ENCODE data around the gene ATRIP.

Gene ATRIP

GRCh38 chr3:48410205-48411040, 36.1 kb upstream of the ATRIP start:
- DNase-seq: no peak

GRCh38 chr3:48411041-48411588, 35.4 kb upstream of the ATRIP start:
- no peak for DNase-seq

DNA sequence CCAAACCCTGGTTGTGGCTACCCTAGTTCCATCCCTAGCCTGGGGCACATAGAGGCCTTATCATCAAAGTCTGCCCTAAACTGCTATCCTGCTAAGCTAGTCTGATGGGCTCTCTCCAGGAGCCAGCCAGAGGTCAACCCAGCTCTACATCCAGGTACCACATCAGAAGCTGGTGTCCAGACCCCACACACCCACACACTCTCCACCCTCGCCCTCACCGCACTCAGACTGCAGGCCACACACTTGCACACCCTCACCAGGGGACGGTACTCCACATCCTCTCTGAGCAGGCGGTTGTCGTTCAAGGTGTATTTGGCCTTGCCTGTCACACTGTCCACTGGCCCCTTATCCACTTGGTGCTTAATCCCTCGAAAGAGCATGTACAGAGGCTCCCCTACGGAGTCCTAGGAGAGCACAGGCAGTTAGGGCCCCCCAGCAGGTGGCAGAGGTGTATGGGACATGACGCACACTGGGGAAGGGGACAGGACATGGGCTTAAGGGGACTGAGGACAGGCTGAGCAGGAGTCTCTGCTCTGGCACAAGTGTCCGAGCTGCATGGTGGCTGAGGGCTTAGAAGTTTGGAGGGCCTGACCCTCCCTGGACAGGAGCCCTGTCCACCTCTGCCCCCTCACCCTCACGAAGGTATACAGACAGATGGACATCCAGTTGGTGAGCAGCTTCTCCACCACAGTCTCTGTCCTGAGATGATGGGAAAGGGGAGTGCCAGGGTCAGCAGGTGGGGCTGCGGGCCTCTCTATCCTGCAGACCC, 34.7 kb upstream of the ATRIP start:
- DNase-seq: no peak

- DNase-seq: no peak
Measured at GRCh38 chr3:48412375-48413001, 34.0 kb upstream of the ATRIP start.

GRCh38 chr3:48413086-48413485, 33.5 kb upstream of the ATRIP start:
- no peak for DNase-seq

DNA sequence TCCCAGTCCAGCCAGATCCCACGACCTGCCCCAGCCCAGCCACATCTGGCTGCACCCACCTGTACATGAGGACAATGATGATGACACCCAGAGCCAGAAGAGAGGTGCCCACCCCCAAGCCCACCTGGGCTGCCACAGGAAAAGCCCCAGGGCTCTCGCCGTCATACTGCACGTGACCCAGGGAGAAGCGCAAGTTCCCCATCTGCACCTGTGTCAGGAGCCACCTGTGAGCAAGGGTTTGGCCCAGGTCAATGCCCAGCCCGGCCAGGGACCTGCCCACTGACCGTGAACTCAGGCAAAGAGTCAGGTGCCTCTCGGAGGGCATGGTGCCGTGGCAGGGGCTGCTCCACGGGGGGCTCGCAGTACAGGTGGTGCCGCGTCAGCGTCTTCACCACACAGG, 32.9 kb upstream of the ATRIP start:
- no peak for DNase-seq

- DNase-seq: no peak
Measured at GRCh38 chr3:48414376-48415250, 31.9 kb upstream of the ATRIP start.

GRCh38 chr3:48415251-48415953, 31.1 kb upstream of the ATRIP start:
- DNase-seq: no peak

DNA sequence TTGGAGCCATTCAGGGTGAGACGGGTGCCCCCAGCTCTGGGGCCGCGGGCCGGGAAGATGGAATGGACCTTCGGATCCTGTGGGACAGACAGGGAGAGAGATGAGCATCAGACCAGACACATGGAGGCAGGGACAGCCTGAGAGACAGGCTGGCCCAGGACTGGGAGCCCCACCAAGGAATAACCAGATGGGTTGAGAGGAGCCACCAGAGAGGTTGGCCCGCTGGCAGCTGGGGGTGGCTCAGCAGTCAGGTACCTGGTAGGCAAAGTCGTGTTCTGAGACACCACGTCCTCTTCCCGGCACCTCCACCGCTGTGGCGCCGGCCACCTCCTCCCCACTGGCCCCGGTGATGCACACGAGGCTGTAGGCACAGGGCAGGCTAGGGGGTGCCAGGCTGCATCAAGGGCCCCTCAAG, 30.4 kb upstream of the ATRIP start:
- DNase-seq: no peak

- DNase-seq: no peak
Measured at GRCh38 chr3:48416546-48416945, 30.0 kb upstream of the ATRIP start.

- no peak for DNase-seq
Measured at GRCh38 chr3:48417529-48418108, 28.9 kb upstream of the ATRIP start.

DNA sequence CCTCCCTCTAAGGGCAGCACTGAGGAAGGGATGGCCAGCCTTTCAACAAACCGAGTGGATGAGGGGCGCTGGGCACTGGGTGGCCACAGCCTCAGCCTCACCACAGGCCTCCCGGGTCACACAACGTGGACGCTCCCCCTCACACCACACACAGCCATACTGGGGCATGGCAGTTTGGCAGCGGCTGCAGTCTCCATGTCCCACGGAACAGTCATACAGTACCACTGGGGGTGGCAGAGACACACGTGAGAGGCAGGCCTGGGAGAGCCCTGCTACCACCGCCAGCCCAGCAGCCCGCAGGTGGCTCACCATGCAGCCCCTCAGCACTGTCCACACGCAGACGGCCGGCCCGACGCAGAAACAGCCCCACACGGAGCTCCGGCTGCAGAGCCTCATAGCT, 28.4 kb upstream of the ATRIP start:
- DNase-seq: no peak

DNA sequence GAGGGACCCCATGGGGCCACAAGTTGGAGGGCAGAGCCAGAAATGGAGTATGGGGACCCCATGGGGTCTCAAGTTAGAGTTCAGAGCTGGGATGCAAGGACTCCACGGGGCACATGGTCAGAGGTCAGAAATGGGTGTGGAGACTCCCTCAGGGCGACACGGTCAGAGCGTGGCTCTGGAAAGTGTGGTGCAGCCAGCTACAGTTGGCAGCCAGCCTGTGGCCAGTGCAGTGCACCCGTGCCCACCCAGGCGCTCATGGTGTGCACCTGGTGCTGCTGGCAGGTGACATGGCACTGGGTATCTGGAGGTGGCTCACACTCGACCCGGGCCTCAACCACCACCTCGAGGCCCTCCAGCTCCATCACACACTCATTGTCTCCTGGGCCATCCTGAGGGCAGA, 27.9 kb upstream of the ATRIP start:
- no peak for DNase-seq

DNA sequence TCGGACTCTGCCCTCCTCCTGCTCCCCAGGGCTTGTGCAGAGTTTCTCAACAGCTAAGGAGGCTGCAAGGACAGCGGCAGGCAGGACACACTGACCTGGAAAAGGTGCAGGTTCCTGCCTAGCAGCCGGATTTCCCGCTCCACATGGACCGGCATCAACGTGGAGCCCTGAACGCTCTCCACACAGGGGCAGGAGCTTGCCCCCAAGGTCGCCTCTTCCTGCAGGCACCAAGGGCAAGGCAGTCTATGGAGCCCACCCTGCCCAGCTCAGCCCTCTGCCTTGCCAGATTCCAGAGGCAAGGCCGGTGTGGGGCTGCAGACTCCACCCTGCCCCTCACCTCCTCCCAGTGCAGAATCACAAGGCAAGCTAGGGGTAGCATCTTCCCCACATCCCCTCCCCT, 27.4 kb upstream of the ATRIP start:
- DNase-seq: no peak

GRCh38 chr3:48419597-48419996, 26.9 kb upstream of the ATRIP start:
- DNase-seq: no peak

GRCh38 chr3:48420561-48420960, 26.0 kb upstream of the ATRIP start:
- DNase-seq: no peak

- no peak for DNase-seq
Measured at GRCh38 chr3:48422272-48422671, 24.3 kb upstream of the ATRIP start.

GRCh38 chr3:48422681-48423080, 23.9 kb upstream of the ATRIP start:
- no peak for DNase-seq

- DNase-seq: no peak
Measured at GRCh38 chr3:48423241-48423882, 23.2 kb upstream of the ATRIP start.

DNA sequence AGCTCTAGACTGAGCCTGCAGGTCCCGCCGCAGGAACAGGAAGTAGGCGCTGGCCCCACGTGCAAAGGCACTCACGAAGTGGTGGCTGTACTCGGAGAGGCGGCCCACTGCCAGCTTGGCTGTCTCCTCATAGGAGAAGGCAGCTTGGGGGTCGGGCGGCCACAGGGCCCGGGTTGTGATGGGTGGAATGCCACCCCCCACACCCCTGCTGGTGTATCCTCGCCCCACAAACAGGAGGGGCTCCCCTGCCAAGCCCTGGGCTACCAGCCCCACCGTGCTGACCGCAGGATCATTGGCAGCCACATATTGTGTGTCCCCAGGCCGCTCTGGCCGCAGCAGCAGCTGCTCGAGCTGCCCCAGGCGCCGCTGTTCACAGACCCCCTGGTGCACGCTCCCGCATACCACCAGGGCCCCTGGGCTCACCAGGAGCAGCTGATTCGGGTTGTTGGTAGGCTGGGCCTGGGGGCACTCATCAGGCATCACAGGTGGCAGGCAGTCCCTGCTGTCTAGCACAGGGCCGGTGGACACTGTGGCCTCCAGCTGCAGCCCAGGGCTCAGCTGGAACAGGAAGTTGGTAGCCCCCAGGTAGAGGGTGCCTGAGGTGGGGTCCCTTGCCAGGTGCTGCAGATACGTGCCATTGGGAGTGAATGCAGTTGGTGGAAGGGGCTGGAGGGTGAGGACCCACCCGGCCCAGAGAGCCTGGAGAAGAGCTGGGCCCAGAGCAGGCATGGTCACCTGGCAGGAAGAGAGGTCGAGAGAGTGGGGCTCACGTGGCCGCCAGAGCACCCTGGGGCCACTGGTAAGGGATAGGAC, 22.4 kb upstream of the ATRIP start:
- DNase-seq: no peak
